ENCODE measurements around the gene RAP1GAP2.
"Not testable (repeated sequence)": the region's sequence is repeated elsewhere in the genome, so short reads cannot be mapped to it uniquely, and the experiment has no call there.

RAP1GAP2 gene

DNA sequence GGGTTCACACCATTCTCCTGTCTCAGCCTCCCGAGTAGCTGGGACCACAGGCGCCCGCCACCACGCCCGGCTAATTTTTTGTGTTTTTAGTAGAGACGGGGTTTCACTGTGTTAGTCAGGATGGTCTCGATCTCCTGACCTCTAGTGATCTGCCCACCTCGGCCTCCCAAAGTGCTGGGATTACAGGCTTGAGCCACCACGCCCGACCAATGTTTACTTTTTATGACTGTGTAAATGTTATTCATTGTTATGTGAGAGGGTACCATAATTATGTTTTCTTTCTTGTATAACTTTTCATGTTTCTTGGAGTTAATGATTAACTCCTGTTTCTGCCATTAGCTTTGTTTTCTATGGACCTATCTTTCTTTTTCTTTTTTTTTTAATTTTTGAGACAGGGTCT lies 94.5 kb downstream of the RAP1GAP2 start:
- not testable (repeated sequence) for DNase-seq

DNA sequence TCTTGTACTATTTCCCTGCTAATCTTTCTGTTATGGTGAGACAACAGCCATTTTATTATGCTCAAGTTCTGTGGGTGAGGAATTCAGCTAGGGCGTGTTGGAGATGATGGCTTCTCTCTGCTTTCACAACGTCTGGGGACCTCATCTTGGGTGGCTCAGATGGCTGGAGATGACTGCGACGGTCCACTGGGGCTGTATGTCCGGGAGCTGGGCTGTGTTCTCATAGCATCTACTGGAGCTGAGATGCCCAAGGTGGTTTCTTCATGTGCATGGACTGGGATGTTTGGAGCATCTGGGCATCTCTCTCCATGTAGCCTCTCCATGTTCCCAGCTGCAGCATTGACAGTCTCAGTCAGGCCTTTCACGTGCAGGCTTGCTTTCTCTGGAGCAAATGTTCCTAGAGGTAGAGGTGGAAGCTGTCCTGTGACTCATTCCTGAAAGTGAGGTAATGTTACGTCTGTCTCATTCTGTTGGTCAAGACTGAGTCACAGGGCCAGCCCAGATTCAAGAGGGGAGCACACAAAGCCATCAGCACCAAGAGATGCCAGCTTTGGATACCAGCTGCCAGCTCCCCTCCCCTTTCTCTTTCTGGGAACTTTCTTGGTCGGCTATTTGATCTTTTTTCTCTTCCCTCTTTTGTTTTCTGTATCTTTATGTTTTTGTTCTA lies 96.2 kb downstream of the RAP1GAP2 start:
- DNase-seq = no peak

DNA sequence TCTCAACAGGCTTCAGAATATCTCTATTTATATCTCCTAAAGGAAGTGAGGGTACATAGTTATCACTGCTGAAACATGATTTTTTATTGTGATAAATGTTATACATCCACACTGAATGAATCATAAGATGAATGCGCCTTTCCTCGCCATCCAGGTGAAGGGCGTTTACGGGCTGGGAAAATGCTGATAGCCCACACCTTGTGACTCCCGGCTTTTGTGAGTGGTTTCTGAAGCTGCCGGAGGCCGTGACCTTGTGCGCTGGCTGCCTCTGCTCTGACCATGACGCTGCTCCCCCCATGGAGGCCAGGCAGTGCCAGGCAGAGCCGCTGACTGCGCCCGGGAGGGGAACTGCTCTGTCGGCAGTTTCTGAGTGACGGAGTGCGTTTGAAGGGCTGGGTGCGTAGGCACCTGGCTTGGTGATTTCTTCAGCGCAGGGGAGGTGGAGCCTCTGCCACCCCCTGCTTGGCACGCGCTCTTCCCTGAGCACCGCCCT lies 97.2 kb downstream of the RAP1GAP2 start:
- DNase-seq = no peak

DNA sequence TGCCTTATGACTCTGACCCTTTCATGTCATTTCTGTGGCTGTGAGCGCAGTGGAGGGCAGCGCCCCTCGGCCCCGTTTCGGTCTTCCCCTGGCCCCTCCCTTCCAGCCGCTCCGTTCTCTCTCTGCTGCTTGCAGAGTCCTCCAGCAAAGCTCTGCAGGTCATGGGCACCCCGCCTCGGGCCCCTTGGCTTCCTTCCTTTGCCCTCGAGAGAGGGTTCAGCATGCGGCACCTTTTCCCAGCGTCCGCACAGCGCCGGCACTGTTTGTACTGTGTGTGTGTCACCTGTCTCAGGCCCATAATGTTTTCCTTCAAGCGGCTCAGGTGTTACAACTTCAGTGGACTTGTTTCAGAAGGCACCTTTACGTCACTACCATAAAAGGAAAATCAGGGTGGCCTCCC lies 98.5 kb downstream of the RAP1GAP2 start:
- no peak for DNase-seq

DNA sequence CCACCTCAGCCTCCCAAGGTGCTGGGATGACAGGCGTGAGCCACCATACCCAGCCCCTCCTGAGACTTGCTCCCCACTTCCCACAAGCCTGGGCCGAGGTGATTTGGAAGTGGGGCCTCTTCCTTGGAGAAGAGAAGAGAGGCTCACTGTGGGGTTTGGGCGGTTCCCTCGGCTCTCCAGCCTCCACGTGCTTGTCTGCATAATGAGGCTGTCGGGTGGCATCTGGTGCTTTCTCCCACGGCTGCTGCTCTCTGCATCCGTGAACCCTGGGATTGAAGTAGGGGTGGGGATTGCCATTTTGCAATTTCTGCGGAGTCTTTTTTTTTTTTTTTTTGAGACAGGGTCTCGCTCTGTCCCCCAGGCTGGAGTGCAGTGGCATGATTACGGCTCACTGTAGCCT lies 101.4 kb downstream of the RAP1GAP2 start:
- no peak for DNase-seq

DNA sequence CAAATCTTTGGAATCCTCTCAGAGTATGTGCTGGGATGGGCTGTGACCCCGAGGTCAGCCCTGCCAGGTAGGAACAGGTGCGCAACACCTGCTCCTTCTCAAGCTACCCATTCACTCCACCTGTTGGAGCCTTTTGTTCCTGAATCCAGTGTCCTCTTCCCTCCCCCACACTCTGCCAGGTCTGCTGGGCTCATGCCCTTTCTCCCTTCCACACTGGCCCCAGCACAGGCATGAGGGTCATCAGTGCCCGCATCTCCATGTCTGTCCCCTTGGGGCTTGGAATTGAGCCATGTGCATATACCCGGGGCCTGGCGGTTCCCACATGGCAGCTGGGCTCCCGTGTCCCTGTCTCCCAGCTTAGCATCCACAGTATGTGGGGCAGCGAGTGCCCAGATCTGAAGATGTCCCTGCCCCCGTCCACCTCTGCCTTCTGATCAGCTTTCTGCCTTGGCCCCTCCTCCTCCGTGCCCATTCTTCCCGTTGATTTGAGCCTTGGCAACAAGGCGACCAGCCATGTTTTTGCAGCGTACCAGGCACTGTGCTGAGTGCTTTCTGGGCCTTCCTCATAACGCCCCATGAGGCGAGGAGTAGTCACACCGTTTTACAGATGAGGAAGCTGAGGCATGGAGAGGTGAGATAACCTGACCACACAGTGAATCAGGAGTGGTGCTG lies 102.2 kb downstream of the RAP1GAP2 start:
- peak; percentile 79 for DNase-seq

DNA sequence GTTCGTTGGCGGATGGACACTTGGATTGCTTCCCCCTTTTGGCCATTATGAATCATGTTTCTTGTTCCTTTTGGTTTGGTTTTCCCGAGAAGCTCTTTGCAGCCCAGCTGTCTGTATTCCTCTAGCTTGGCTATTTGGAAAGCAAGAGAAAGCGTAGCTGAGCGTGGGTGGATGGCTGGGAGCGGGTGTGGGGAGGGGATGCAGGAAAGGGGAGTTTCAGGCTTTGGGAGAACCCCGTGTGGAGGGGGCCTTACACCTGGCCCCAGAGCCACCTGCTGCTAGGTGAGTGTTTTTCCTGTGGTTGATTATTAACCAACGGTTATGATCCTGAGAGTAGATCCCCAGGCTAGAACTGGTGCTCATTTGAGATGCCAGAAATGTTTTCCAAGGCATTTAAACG lies 103.7 kb downstream of the RAP1GAP2 start:
- no peak for DNase-seq

DNA sequence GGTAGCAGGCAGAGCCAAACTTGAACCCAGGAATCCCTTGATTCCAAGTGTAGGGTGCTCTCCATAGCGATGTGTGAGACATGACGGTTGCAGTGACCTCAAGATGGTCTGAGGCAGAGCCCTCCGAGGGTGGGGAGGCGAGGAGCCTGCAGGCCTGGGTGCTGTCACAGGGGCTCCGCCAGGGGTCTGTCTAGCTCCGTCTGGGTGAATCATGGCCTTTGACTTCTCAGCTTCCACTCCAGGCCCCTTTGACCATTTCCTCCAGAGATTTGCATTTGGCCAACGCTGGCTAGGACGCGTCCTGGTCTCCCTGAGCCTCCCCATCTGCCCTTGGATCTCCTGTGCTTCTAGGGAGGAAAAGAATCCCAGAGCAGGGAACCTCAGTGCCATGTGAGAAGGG lies 104.6 kb downstream of the RAP1GAP2 start:
- DNase-seq = no peak

DNA sequence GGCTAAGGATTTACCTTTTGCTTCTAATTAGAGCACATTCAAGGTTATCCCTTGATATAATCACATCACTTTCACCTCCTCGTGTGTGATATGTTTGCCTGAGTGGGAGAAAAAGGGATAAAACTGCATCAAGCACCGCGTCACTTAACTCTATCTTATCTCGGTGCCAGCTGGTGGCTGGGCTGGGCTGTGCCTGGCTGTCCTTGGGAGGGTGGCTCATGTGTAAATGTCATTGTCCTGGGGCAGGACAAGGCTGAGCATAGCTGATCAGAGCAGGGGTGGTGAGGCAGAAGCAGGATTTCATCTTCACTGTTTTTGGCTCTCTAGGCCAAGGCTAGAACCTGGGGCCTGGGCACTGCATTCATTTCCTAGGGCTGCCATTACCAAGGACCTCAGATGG lies 105.3 kb downstream of the RAP1GAP2 start:
- DNase-seq = no peak

DNA sequence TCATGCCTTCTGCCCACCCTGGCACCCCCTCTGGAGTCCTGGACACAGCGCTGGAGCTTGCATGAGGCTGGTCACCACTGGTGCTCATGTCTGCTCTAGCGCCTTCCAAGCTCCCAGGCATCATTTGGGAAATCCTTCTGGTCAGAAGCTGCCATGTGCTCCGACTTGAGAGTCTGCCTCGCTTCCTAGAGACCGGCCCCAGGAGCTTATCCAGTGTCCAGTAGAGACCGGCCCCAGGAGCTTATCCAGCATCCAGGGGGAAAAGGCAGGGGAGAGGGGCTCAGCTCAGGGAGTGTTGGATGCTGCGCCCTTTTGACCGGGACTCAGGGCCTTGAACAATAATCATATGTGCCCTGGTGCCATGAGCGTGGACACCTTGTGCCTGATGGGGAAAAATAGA lies 106.3 kb downstream of the RAP1GAP2 start:
- DNase-seq = no peak

DNA sequence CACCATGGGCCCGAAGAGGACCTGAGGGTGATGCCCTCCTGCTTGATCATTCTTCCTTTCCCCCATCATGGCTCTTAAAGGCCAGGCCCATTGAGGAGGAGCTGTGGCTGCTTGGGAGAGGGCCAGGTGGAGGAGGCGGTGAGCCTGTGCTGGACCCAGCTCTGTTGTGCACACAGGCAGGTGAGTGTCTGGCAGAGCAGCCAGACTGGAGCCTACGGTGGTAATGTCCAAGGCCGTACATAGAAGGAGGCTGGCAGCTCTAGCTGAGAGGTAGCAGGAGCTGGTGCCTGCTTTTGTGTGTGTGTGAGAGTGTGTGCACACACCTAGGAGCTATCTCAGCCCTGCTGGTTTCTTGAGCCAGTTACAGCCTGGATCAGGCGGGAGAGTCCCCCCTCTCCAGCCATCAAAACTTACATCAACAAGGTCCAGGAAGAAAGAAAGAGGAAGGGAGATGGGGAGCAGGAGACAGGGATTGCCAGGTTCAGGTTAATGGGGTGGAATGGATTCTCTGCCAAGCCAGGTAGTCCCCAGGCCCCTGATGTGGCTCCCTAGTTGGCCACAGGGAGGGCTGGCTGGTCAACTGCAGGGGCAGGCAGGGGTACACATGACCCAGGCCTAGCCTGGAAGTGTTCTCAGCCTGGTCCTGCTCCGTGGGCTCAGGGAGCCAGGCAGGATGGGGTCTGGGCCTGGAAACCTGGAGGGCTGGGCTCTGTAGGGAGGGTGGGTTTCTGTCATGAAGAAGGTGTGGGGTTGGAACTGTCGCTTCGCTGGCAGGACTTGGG lies 107.1 kb downstream of the RAP1GAP2 start:
- DNase-seq = peak; percentile 61

DNA sequence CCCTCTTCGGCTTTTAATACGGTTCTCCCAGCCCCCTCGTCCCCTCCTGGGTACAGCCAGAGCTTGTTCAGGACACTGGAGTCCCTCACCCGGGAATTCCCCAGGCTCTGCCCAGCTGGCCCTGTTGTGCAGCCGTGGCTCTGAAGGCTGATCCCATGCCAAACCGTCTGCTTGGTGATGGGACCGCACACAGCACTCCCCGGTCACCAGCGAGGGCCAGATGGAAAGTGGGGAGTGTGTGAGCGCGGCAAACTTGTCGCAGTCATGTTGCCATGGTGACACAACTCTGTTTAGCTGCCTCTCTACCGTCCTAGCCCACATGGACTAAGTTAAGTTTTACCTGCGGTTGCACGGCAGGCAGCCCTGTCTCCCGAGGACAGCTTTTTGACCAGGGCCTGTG lies 107.9 kb downstream of the RAP1GAP2 start:
- DNase-seq = no peak

DNA sequence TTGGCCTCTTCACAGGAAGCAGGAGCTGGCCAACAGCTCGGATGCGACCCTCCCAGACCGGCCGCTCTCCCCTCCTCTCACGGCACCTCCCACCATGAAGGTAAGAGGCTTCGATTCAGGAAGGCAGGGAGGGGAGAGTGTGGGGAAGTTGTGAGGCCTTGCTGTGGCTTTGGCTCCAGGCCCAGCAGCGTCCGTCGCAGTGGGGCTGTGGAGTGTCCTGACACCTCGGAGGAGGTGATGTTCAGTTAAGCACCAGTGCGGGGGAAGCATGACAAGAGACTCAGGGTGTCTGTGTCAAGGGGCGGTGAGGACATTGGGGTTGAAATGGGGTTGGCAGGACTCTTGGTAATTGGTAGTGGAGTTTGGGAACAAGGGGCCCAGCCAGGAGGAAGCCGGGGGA lies 109.0 kb downstream of the RAP1GAP2 start:
- DNase-seq = no peak

DNA sequence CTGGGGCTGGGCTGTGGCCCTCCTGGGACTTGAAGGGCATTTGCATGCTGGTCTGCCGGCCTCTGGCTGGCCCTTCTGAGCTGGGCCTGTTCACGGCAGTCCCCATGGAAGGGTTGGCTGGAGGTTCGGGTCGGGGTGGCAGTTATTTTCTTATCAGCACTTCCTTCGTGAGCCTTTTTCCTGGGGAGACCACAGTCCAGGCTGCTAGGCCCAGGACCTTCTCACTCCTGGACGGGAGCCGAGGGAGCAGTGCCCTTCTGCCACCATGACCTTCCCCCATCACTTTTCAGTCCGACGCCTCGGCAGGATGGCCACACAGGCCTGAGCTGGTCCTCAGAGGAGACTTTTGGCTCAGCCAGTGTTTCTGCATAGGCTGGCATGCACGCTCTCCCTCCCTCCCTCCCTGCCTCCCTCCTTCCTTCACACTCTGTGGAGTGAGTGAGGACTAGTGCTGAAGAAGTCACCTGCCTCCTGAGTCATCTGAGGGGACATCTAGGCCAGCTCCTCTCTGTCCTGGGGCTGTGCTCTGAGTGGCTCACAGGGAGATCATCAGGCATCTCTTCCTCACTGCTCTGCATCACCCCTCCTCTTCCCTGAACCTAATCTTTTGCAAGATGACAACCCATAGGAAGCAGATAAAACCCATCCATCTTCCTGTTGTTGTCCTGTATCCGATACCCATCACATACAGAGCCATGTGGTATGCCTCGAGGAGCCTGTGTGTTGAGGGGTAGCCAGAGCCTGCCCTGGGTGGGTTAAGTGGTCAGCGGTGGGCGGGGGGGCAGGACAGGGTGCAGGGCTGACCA lies 109.7 kb downstream of the RAP1GAP2 start:
- DNase-seq = no peak

DNA sequence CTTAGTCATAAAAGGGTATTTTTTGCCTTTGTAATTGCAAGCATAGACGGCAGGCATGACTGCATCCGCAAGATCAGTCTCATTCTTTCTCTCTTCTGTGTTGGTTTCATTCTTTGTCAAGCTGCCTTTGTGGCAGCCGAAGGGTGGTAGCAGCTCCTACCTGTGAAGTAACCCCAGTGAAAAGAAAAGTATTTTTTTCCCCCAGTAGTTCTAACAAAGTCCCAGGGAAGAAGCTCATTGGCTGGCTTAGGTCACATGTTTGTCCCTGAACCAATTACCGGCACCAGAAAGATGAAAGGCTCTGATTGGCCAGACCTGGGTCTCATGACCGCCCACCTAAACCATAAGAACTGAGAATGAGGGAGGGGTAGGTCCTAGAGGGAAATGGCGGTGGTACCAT lies 110.7 kb downstream of the RAP1GAP2 start:
- no peak for DNase-seq

DNA sequence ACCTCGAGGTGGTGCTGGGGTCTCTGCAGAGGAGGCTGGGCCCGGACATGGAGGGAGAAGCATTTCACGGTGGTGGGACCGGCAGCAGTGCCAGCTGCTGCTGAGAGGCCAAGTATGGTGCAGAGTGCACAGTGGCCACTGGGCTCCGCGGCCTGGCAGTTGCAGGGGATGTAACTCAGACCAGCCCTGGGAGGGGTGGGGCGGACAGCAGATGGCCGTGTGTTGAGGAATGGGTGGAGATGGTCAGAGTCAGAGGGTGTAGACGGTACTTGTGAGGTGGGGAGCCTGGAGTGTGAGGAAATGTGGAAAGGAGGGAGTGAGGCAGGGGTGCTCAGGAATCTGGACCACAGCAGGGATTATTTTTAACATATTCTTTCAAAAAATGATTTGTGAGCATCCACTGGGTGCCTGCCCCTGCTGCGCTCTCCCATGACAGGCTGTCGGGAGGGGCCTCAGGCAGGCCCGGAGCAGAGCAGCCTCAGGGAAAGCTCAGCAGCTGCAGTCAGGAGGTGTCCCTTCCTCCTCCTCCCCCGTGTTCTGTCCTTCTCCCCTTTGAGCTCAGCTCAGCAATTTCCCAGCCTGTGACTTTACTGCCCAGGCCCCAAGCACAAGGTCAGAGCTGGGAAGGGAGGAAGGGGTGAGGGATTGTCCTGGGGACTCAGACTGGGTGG lies 113.1 kb downstream of the RAP1GAP2 start:
- no peak for DNase-seq

DNA sequence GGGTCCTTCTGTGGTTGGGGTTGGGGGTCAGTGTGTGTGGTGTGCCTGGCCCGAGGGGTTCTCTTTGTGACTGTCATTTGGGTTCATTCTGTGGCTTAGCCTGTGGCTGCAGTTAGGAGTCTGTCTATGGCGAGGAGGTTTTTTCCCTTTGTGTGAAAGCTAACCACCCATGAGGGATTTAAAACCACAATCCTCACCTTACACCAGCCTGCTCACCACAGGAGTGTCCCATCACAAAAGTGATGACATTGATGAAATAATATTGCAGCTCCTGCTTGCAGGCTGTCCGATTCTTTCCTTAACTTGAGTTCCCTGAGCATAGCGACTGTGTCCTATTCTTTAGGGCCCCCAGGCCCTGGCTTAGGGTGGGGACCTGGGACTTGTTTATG lies 113.6 kb downstream of the RAP1GAP2 start:
- no peak for DNase-seq

DNA sequence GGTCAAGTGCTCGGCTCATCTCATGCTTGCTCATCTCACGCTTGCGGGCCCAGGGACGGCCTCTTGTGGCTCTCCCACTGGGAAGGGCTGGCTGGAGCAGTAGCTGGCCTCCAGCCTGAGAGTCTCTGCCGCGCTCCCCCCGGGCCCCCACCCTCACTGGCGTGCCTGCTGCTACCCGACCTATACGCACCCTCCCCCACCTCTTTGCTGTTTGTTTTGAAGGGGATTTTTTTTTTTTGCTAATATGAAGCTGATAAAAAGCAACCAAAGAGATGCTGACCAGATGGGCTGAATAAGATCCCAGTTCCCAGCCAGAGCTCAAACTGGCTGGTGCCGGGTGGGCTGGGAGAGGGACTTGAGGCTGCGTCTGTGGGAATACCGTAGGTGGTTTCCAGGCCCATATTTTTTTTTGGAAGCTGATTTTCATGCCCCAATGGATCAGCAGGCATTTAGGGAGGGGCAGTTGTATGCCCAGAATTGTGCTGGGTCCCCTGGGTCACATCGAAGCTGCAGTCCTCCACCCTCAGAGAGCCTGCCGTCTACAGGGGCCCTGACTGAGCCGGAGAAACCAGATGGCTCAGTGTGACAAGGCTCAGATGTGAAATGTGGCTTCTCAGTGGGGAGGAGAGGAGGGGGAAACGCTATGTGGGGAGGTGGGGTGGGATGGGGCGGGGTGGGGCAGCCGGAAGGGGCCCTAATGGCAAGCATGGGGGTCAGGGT lies 115.0 kb downstream of the RAP1GAP2 start:
- no peak for DNase-seq

DNA sequence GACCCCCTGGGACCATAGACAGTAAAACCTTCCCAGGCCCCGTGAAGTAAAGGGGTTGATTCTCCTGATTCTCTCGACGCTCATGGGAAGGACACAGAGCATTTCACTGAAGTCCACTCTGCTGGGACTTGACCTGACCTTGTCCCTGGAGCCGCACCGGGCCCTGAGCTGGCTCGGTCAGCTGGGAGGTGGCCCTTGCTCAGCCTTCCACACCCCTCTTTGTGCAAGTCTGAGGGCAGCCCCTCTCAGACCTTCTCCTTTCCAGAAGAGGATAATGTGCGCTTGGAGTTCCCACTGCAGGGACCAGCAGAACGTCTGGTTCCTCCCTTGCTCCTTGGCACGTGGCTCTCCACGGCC lies 115.5 kb downstream of the RAP1GAP2 start:
- DNase-seq = no peak

DNA sequence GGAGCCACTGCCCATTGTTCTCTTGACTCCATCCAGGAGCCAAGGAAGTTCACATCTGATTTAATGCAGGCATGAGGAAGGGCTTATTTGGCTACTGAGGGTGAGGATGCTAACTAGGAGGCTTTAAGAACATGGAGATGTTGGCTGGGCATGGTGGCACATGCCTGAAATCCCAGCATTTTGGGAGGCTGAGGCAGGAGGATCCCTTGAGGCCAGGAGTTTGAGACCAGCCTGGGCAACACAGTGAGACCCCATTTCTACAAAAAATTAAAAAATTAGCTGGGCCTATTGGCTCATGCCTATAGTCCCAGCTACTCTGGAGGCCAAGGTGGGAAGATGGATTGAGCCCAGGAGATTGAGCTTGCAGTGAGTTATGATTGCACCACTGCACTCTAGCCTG lies 116.5 kb downstream of the RAP1GAP2 start:
- no peak for DNase-seq

DNA sequence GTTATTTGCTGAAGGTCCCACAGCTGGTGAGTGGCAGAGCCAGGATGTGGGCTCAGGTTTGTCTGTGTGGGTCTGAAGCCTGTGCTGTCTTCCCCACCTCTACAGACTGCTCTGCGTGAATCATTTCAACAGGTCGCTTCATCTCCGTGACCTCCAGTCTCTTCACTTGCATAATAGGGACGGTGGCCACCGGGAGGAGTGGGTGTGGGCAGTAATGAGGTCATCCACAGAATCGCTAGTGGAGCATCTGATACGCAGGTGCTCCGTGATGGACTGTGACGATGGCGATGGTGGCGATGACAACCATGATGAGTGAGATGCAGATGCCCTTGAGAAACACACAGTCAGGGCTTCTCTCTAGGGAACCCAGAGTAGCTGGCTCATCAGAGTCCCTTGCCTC lies 120.2 kb downstream of the RAP1GAP2 start:
- DNase-seq = no peak

DNA sequence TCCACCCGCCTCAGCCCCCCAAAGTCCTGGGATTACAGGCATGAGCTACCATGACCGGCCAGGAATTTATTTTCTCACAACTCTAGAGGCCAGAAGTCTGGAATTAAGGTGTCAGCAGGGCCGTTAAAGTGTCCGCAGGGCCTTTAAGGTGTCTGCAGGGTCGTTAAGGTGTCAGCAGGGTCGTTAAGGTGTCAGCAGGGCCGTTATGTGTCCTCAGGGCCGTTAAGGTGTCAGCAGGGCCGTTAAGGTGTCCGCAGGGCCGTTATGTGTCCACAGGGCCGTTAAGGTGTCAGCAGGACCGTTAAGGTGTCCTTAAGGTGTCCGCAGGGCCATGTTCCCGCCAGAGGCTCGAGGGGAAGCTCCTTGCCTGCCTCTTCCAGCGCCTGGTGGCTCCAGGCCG lies 125.2 kb downstream of the RAP1GAP2 start:
- DNase-seq = no peak
